ENCODE data around the gene EVX1.

The EVX1 gene

GRCh38 chr7:27239387-27240014 lies 3.1 kb upstream of the EVX1 start:
- H3K4me3 Mint-ChIP-seq = peak overlapping the region; percentile 17
- ATAC-seq = no peak

DNA sequence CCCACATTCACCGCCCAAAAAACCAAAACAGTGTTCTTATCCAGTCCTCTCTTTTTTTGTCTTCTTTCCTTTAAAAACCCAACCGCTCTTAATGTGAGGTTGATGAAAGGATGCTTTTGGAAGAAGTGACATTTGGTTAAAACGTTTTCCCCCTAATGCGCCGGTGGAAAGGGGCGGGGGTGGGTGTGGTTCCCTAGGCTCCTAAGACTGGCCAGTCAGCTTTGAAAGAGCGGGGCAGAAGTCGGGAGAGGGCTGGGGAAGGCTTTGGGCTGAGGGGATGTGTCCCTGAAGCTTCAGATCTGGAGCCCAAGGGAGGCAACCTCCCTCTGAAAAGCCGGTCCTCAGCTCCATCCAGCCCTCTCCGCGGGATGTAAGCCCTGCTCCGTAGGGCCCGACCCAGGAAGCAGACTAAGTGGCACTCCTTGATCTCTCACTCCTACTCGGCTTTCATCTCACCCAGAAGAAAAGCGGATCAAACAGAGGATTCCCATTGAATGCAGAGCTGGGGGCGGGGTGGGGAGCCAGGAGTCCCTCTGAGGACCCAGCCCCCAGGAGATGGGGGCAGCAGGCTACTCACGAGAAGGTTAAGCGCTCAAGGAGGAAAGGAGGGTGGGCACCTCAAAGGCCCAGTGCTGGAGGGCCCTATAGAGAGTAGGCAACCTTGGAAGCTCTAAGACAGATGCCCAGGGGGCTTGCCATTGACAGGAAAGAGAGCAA lies 2.4 kb upstream of the EVX1 start:
- DNase-seq (ENCODE audit: low spot score in 2 of 2) (no peak), ATAC-seq (no peak)
- H3K36me3 Mint-ChIP-seq = peaks cover 11% of the 10 kb centered on the region
- H3K4me1 Mint-ChIP-seq = peaks cover 18% of the 10 kb centered on the region
- peak overlapping the region; percentile 17 for H3K4me3 Mint-ChIP-seq
- no peak overlapping the region for H3K27ac Mint-ChIP-seq
- no peaks in the 10 kb centered on the region for H3K9me3 Mint-ChIP-seq

More at GRCh38 chr7:27239387-27240014, 3.1 kb upstream of the EVX1 start:
- no peak for DNase-seq (ENCODE audit: low spot score in 2 of 2)
- peaks cover 14% of the 10 kb centered on the region for H3K4me1 Mint-ChIP-seq
- no peak overlapping the region for H3K27ac Mint-ChIP-seq
- H3K9me3 Mint-ChIP-seq = no peaks in the 10 kb centered on the region
- peaks cover 11% of the 10 kb centered on the region for H3K36me3 Mint-ChIP-seq

- H3K36me3 Mint-ChIP-seq = peaks cover 11% of the 10 kb centered on the region
- H3K27ac Mint-ChIP-seq = no peak overlapping the region
- ATAC-seq = no peak
- H3K4me3 Mint-ChIP-seq = no peak overlapping the region
- no peaks in the 10 kb centered on the region for H3K9me3 Mint-ChIP-seq
- H3K4me1 Mint-ChIP-seq = peaks cover 18% of the 10 kb centered on the region
- DNase-seq (ENCODE audit: low spot score in 2 of 2) = no peak
Measured at GRCh38 chr7:27241189-27242056, 1.2 kb upstream of the EVX1 start.

GRCh38 chr7:27242154-27242553 lies 448 bp upstream of the EVX1 start:
- Mint-ChIP-seq H3K4me1 (peaks cover 18% of the 10 kb centered on the region), H3K9me3 (no peaks in the 10 kb centered on the region), H3K4me3 (peak overlapping the region; percentile 31), H3K36me3 (peaks cover 11% of the 10 kb centered on the region), H3K27ac (no peak overlapping the region)
- DNase-seq (ENCODE audit: low spot score in 2 of 2) = no peak
- no peak for ATAC-seq

DNA sequence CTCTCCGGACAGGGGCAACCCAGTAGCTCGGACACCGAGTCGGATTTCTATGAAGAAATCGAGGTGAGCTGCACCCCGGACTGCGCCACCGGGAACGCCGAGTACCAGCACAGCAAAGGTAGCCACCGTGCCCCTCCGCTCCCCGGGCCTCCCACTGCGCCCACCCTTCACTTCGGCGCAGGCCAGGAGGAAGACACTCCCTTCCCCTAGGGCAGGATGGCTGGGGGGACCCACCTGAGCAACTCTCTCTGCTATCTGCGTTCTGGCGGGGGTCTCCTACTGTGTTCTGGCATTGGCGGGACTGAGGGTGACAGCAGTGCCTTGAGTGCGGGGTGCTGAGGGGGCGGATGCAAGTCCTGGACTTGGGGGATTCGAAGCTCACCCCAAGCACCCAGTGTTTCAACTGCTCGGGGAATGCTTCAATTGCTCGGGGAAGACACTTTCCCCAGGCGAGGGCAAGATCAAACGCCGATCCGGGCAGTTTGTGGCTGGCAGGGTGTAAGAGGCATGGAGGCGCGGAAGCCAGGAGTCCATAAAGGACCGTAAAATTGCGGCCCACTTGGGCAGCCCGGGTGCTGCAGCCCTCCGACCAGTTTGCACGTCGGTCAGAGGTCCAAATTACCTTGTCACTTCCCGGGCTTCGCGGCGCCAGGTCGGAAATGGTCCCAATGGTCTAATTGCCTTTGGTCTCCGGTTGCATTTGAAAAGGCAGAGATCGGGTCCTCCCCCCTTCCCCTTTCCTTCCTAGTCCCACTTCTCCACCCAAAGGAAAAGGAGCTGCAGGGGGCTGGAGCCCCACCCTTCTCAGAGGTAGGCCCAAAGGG lies 950 bp downstream of the EVX1 start:
- Mint-ChIP-seq H3K36me3 (peaks cover 11% of the 10 kb centered on the region), H3K27ac (no peak overlapping the region), H3K4me3 (peak overlapping the region; percentile 21), H3K9me3 (no peaks in the 10 kb centered on the region), H3K4me1 (peaks cover 18% of the 10 kb centered on the region)
- DNase-seq (ENCODE audit: low spot score in 2 of 2) (no peak), ATAC-seq (no peak)

- no peak overlapping the region for H3K27ac Mint-ChIP-seq
- H3K4me3 Mint-ChIP-seq = no peak overlapping the region
- peaks cover 11% of the 10 kb centered on the region for H3K36me3 Mint-ChIP-seq
- H3K9me3 Mint-ChIP-seq = no peaks in the 10 kb centered on the region
- ATAC-seq = no peak
- DNase-seq (ENCODE audit: low spot score in 2 of 2) = no peak
- peaks cover 19% of the 10 kb centered on the region for H3K4me1 Mint-ChIP-seq
Measured at GRCh38 chr7:27244488-27245123, 2.0 kb downstream of the EVX1 start.

DNA sequence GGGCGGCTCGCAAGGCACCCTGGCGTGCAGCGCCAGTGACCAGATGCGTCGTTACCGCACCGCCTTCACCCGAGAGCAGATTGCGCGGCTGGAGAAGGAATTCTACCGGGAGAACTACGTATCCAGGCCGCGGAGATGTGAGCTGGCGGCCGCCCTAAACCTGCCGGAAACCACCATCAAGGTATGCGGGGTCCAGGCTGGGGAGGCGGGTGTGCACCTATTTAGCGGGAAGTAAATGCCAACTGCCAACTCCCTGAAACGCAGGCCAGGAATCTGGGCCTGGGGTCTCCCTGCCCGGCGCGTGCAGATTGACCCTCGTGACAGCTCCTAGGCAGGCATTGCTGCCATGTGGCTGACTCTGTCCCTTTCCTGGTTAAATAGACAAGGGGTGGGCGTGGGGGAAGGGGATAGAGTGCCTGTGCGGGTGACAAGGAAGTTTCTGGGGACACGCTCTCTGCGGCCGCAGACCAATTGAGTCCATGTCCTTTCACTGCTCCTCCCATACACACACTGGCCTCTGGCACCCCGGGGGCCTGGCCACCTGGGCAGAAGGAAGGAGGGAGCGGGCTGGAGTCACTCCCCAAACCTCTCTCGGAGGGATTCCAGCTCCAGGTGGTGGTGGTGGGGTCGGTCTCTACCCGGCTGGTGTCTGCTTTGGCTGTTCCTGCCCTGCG lies 2.7 kb downstream of the EVX1 start:
- no peaks in the 10 kb centered on the region for H3K9me3 Mint-ChIP-seq
- H3K27ac Mint-ChIP-seq = no peak overlapping the region
- peaks cover 18% of the 10 kb centered on the region for H3K4me1 Mint-ChIP-seq
- ATAC-seq (no peak), DNase-seq (ENCODE audit: low spot score in 2 of 2) (no peak)
- H3K4me3 Mint-ChIP-seq = no peak overlapping the region
- peaks cover 11% of the 10 kb centered on the region for H3K36me3 Mint-ChIP-seq

DNA sequence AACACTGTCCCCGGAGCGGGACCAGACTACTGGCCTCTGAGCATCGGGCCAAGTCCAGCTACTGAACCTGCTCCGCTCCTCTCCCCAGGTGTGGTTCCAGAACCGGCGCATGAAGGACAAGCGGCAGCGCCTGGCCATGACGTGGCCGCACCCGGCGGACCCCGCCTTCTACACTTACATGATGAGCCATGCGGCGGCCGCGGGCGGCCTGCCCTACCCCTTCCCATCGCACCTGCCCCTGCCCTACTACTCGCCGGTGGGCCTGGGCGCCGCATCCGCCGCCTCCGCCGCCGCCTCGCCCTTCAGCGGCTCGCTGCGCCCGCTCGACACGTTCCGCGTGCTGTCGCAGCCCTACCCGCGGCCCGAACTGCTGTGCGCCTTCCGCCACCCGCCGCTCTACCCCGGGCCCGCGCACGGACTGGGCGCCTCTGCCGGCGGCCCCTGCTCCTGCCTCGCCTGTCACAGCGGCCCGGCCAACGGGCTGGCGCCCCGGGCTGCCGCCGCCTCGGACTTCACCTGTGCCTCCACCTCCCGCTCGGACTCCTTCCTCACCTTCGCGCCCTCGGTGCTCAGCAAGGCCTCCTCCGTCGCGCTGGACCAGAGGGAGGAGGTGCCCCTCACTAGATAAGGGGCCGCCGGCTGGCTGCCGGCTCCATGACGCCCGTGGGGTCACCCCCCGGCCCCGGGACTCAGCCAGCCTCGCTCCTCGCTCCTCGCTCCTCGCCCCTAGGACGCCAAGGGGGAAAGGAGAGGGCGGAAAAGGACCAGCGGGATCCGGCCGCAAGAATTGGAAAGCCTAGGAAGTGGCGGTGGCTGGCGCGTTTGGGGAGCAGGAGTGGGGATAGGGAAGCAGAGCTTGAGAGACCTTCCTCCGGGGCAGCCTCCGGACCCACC lies 3.4 kb downstream of the EVX1 start:
- Mint-ChIP-seq H3K27ac (no peak overlapping the region), H3K9me3 (no peaks in the 10 kb centered on the region), H3K4me1 (peaks cover 22% of the 10 kb centered on the region), H3K4me3 (no peak overlapping the region), H3K36me3 (peaks cover 11% of the 10 kb centered on the region)
- ATAC-seq (peak; percentile 34), DNase-seq (ENCODE audit: low spot score in 2 of 2) (no peak)

DNA sequence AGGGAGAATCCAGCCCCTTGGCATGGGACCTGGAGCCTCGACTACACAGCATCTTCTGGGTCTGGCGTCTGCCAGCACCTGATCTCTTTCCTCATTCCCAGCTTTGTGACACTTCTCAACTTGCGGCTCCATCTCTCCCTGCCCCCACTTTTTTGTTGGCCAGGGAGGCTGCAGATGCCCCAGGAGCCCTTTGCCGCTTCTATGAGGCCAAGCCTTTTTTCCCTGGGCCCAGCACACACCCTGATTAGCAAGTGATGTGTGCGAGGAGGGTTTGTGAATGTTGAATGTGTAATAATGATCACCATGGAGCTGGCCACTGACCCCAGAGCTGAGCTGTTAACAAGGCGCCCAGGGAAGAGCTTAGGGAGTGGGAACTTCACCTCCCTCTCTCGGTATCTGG lies 4.4 kb downstream of the EVX1 start:
- Mint-ChIP-seq H3K4me3 (no peak overlapping the region), H3K36me3 (peaks cover 11% of the 10 kb centered on the region), H3K9me3 (no peaks in the 10 kb centered on the region), H3K4me1 (peaks cover 27% of the 10 kb centered on the region), H3K27ac (no peak overlapping the region)
- ATAC-seq (no peak), DNase-seq (ENCODE audit: low spot score in 2 of 2) (no peak)

DNA sequence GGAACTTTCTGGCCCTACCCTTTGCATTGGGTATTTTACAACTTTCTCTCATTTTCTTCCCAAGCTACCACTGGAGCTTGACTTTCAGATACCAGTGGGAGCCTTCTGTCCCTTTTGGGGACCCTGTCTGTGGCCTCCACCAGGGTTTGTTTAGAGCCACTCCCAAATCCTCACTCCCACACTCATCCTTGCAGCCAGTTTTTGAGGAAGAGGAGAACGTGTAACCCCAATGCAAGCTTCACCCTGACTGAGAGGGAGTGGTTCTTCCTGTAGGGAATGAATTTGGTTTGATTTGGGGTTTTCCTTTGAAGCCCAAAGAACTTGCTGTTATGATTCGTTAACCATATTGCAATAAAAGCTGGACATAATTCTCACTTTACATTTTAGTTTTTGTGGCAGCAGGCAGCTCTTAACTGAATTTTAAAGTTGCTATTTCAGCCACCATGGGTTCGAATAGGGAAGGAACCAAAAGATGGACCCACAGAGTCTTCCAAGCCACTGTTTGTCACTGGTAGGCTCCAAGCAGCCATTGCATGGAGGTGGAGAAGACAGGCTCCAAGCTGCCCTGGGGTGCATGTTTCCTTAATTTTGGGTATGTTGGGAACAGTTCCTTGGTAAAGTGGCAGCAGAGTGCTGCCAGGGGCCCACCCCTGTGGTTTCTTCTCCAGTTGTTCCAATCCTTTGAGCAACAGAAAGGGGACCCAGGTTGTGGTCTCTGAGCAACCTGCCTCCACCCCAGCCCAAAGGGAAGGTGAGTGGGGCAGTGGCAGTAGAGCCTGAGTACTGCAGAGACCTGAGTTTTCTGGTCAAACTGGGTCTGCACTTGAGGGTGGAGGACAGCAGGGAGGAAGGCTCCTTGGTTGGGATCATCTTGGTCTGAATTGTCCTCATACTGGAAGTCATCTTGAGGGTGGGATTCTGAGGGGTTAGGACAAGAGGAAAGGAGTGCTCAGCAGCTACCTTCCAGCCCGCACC lies 5.1 kb downstream of the EVX1 start:
- no peak overlapping the region for H3K27ac Mint-ChIP-seq
- ATAC-seq = no peak
- no peak overlapping the region for H3K4me3 Mint-ChIP-seq

DNA sequence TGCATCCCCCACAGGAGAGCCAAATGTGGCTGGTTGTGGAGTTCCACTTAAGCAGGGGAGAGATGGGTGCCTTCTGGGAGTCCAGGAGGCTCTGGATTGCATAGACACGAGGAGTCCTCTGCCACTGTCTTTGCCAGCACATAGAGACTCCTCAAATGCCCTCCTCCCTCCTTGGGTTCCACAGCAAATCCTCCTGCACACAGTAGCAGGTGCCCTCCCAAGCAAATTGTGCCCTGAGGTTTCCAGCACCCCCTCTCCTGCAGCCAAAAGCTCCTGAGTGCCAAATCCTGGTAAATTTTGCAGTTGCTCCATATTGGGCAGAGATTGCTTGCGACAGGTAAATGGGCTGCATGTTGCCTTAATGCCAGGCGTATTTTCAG lies 5.8 kb downstream of the EVX1 start:
- peaks cover 28% of the 10 kb centered on the region for H3K4me1 Mint-ChIP-seq
- no peak for DNase-seq (ENCODE audit: low spot score in 2 of 2)

More for the DNA sequence above, 5.1 kb downstream of the EVX1 start:
- peaks cover 6% of the 10 kb centered on the region for H3K36me3 Mint-ChIP-seq
- peaks cover 28% of the 10 kb centered on the region for H3K4me1 Mint-ChIP-seq
- no peak for DNase-seq (ENCODE audit: low spot score in 2 of 2)
- no peaks in the 10 kb centered on the region for H3K9me3 Mint-ChIP-seq

DNA sequence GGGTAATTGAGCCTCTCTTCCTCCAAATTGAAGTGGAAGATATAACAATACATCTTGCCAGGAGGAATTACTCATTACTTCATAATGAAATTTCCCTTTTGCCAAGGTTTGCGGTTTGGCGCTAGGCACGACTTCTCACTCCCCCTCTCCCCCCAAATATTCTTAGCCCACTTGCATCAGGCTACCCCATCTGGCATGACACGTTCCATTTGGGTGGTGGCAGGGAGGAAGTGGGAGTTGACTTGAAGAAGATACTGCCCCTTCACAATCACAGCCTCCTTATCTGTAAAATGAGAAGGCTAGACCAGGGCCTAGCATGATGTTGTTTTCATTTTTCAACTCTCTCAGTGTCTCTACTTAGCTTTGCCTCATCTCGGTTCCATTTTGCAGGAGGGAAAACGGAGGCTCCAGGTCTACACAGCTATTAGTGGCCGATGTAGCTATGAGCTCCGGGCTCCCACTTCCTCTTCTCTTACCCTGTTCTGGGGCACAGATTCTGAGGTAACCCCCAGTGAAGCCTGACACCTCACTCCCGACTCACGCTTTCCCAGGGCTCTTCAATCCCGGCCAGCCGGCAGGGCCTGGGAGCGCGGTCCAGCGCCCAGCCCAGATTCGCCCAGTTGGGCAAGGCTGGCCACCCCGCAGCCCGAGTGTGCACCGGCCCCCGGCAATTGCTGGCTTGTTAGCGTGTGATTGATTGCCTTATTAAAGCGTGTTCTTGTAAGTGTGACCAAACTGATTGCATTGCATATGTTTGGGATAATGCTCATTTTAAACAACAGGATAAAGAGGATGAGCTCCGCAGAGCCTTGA lies 6.5 kb downstream of the EVX1 start:
- H3K36me3 Mint-ChIP-seq = no peaks in the 10 kb centered on the region

More for the DNA sequence above, 5.8 kb downstream of the EVX1 start:
- no peak overlapping the region for H3K27ac Mint-ChIP-seq
- H3K9me3 Mint-ChIP-seq = no peaks in the 10 kb centered on the region
- peaks cover 3% of the 10 kb centered on the region for H3K36me3 Mint-ChIP-seq
- H3K4me3 Mint-ChIP-seq = no peak overlapping the region
- ATAC-seq = no peak

More for the DNA sequence above, 6.5 kb downstream of the EVX1 start:
- Mint-ChIP-seq H3K27ac (no peak overlapping the region), H3K4me3 (no peak overlapping the region), H3K9me3 (no peaks in the 10 kb centered on the region), H3K4me1 (peaks cover 28% of the 10 kb centered on the region)
- no peak for ATAC-seq
- no peak for DNase-seq (ENCODE audit: low spot score in 2 of 2)

Data from stimulated activated effector memory CD8-positive, alpha-beta T cell treated with anti-CD3 and anti-CD28 coated beads, Interleukin-12 subunit alpha, Interleukin-12 subunit beta, amount 100 ng/mL, for 72 hours (primary cell).